HuH-7.5 (cell line): Measurements from ENCODE around the gene CNOT3.

ENCODE experiments used
- DNase-seq: peaks from one replicate; pipeline ENCODE4 v3.0.0; 2011; ENCODE audit warnings: low spot score

The CNOT3 gene

DNA sequence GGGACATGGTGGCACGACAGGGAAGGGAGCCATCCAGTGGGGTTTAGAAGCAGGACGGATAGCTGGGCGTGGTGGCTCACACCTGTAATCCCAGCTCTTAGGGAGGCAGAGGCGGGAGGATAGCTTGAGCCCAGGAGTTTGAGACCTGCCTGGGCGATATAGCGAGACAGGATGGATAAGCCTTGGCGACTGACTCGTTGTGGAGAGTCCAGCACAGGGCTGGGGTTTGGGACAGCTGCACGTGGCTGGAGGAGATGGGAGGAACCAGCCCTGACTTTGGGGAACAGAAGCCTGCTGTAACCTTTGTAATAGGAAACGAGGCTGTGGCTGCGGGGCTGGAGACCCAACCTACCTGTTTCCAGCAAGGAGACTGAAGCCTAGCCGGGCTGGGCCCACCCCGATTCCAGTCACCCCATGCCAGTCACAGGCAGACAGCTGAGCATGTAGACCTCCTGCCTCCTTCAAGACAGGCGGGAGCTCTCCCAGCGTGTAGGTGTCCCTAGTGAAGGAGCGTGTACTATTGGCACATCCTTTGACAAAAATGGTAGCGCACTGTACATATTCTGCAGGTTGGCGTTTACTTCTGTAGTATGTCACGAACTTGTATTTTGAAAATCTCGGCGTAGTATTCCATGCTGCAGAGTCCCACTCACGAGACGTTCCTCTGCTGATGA is 13.9 kb downstream of the CNOT3 start:
- no peak for DNase-seq

DNA sequence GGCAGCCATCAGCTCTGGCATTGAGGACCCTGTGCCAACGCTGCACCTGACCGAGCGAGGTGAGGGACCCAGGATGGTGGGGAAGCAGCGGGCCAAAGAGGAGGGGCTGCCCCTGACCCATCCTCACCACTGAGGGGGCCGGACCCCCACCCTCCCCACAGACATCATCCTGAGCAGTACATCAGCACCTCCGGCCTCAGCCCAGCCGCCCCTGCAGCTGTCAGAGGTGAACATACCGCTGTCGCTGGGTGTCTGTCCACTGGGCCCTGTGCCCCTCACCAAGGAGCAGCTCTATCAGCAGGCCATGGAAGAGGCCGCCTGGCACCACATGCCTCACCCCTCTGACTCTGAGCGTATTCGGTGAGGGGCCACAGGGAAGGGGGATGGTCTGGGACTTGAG is 14.7 kb downstream of the CNOT3 start:
- DNase-seq, result no peak

DNA sequence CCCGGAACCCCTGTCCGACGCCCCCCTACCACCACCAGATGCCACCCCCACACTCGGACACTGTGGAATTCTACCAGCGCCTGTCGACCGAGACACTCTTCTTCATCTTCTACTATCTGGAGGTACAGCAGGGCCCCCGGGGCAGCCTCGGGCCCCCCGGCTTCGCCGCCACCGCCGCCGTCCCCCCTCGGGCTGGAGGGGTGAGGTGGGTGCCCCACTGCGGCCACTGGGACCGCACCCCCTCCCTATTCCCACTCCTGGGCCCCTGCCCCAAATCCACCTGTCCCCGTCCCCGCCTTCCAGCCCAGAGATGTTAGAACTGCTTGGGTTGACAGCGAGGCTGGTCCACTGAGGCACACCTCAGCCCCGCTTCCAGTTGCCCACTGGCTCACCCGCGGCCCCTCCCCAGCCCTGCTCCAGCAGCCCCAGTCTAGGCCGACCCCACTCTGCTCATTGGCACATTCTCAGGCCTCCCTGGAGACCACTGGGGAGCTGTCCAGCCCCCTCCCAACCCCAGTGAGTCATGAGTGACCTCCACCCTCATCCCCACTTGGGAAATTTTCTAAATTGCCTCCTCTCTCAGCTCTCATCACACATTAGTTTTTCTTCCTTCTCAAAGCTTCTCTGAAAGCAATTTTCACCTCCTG is 15.4 kb downstream of the CNOT3 start:
- DNase-seq, result no peak

DNA sequence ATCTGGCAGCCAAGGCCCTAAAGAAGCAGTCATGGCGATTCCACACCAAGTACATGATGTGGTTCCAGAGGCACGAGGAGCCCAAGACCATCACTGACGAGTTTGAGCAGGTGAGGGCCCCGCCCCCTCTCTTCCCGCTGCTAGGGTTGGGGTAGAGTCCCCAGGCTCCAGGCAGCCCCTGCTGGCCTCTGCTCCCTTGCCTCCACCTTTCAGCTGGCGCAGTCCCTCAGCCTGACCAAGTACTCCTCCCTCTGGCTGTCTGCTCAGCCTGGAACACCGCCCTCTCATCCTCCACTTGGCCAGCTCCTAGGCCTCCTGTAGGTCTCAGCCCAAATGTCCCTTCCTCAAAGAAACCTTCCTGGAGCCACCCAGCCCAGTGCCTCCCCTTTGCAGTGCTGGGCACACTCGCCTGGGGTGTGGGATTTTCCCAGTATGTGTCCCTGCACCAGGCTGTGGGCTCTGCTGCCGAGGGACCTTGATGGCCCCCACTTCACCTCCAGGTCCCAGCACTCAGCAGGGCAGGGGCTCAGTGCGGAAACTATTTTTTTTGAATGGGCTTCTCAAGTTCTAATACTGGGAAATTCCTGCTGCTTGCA is 16.3 kb downstream of the CNOT3 start:
- DNase-seq, result no peak

DNA sequence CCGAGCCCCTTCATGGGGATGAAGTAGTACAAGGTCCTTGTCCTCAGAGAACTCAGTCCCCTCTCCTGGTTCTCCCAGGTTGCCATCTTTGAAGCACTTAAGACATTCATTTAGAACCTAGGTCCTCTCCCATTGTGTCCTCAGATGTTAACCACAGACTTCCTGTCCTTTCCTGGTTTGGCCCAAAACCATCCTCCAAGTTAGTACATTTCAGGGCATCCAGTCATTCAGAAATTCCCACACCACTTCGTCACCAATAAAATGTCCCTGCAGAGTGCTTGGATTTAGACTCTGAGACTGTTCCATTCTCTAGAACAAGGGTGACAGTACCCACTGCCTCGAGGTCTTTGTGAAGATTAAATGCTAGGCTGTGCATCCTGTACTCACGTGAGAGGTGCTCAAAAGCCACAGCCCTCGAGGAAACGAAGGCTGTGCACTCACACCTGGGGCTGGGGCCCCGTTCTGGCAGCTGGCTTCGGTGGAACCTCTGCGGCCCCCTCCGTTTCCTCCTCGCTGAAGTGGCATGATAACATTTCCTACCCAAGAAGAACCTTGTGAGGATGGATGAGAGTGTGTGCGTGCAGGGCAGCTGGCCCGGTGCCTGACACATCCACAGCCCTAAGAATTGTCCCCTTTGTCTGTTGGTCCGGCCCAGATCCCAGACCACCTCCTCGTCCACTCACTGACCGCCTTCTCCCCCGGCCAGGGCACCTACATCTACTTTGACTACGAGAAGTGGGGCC is 17.2 kb downstream of the CNOT3 start:
- DNase-seq, result no peak

DNA sequence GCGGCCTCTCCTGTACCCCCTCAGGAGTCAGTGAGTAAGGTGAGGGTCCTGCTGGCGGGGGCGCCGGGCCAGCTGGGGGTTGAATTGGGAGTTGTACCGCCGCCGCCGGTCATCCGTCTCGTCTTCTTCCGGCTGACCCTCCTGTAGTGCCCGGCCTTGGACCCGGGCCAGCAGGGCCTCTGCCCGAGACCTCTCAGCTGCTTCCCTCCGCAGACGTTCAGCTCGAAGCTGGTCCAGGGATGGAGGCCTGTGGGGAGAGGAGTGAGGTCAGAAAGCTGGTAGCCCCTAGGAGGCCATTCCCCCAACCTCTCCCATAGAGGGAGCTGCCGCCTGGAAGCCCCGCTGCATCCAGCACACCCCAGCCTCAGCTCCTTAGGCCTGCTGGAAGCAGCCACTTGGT is 18.1 kb downstream of the CNOT3 start:
- no peak for DNase-seq

DNA sequence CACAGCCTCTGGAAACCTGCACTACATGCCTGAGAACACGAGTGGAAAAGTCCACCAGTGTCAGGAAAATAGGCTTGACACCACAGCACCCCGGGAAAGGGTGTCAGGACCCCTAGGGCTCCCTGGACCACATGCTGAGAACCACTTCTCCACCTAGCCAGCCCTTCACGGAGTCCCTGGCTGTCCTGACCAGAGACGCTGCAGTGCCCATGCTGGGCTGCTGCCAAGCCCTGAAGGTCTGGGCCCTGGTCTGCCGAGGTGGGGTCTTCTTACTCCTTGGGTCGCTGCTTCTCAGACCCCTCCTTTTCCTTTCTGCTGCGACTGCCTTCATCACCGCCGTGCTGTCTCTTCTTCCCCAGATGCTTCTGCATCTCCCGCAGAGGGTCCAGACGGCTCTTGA is 18.9 kb downstream of the CNOT3 start:
- no peak for DNase-seq

DNA sequence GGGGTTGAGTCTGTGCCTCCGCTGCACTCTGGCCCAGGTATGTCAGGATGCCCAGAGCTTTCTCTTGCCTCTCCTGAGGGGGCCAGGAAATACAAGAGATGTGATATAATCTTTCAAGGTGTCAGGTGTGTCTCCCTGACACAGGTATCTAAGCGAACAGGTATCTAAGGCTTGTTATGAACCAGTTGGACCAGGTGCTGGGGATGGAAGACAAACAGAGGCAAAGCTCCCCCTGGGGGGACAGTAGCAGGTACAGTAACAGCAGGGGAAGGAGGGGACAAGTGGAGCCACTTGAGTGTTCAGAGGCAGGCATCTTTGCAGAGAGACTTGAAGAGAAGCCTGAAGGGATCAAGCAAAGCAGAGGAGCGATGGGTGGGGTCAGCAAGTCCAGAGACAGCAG is 19.4 kb downstream of the CNOT3 start:
- no peak for DNase-seq

DNA sequence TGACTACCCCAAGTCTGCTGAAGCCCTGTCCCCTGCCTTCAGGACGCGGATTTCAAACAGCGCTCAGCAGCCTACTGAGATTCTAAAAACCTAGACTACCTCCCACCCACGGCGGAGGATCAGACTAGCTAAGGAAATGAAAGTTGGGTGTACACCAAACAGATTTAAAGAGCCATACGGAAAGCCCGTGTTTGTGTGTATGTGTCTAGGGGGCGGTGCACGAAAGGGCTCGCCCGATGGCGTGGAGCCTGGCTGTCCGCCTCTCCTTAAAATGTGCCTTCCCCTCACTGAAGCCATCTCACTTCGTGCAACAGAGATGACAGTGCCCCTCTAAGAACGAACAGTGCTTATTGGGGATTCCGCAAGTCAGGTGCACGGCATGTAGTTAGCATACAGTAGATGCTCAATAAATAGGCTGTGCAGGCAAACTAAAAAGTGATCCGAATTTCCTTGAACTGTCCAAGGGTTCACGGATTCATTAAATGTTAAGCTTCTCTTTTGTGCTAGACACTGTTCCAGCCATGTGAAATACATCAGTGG is 21.3 kb downstream of the CNOT3 start:
- DNase-seq, result no peak

DNA sequence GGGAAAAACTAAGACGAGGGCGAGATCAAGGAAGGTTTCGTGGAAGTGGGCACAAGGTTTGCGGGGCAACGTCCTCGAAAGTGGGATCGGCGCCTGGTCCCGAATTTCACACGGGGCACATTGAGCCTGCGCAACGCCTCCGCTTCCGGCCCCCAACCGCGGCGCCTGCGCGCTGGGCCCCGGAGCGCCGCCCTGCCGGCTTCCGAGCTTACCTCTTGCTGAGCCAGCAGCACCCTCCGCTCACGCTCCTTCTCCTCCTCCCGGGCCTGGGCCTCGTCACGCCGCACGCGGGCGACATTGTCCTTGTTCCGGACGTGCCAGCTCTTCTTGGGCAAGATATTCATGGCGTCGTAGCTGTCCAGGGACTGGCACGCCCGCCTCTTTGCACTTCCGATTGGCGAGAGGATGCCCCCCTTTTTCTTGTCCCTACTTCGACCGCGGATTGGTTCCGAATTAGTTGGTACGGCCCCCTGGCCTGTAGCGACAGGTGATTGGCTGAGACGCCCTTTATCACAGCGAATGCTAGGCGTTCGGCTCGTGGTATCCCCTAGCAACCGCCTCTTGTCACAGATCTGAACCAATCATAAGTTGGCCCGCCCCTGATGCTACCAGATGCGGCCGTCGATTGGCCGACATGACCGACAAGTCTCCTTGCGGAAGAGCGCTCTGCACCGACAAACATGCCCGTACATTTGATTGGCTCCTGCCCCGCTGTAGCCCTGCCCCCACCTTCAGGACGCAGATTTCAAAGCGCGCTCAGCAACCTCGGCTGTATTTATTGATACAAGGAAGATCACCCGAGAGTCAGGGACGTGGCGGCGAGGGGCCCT is 22.0 kb downstream of the CNOT3 start, which contains the start of gene LENG1:
LENG1 (minus strand) TSS at position 370 of the 830 bp plus-strand sequence; CDS start at position 344, 26 bp downstream.
- peak; percentile 100 for DNase-seq

DNA sequence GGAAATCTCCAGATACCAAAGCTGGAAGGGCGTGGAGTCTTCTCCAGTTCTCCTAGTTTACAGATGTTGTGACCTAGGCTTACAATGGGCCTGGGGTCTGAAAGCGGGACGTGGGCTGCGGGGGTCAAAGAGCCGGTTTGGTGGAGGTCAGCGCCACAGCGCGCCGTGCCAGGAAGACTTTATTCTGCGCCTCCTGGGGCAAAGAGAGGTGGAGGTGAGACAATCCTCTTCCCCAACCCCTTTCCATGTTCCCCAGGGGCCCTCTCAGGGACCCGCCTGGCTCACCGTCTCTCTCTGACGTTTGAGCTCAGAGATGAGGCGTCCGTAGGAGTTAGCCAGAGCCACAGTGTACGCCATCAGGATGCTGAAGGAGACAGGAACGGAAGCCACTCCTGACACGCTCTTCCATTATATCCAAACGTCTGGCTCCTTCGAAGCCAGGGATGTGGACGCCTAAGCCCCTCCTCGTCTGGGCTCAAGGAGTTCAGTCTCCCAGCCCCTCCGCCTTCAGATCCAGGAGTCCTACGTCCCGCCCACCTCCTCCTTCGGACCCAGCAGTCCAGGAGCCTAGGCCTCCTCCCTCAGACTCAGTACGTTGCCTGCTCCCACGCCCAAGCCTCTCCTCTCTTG is 22.7 kb downstream of the CNOT3 start:
- no peak for DNase-seq

DNA sequence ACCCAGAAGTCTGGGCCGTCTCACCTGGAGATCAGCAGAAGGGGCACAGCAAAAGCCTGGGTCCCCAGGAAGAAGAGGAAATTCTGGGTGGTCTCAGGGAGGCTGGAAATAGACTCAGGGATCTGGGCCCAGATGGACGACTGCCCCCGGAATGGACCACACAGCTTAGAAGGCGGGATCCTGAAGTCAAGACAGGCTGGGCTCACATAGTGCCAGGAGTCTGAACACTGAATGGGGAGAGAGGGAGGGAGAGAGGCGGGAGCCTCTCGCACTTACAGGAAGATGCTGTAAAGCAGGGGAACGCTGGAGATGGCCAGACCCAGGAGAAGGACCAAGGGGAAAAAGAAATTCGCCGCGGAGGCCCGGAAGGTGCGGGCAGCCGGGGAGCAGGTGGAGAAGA is 23.3 kb downstream of the CNOT3 start:
- DNase-seq, result no peak

DNA sequence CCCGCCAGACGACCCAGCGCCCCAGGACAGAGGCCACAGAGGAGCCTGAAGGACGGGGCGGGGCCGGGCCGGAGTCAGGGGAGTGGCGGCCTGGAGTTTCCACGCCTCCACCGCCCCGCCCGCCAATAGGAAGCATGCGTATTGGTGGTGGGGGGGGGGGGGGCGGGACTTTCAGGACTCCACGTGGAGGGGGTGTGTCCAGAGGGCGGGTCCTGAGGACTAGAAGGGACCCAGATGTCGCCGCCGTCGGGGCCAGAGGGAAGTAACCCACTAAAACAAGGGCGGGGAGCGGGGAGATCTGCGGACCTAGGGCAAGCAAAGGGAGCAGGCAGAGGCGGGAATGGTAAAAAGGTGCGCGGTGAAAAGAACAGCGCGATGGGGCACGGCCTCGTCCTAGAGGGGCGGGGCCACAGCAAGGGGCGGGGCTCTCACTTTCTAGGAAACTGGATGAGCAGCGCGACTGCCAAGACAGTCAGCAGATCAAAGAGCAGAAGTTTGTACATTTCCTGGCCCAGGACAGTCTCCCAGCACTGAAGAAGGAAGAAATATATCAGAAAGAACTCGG is 24.8 kb downstream of the CNOT3 start:
- no peak for DNase-seq

DNA sequence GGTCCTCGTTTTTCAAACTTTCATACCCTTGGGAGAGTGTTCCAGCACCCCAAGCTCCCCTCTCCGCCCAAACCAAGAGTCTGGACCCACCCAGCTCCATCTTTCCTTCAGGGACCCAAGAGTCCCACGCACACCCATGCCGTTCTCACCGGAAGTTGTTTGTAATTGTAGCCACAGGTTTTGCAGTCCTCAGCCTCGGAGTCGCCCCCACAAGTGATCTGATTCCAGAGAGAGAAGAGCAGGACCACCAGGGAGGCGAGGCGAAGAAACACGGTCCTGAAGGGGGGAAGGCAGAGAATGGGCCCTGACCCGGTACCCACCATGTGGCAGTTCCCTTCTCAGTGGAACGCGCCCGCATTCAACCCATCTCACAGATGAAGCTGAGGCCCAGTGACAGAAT is 25.3 kb downstream of the CNOT3 start:
- DNase-seq, result no peak

DNA sequence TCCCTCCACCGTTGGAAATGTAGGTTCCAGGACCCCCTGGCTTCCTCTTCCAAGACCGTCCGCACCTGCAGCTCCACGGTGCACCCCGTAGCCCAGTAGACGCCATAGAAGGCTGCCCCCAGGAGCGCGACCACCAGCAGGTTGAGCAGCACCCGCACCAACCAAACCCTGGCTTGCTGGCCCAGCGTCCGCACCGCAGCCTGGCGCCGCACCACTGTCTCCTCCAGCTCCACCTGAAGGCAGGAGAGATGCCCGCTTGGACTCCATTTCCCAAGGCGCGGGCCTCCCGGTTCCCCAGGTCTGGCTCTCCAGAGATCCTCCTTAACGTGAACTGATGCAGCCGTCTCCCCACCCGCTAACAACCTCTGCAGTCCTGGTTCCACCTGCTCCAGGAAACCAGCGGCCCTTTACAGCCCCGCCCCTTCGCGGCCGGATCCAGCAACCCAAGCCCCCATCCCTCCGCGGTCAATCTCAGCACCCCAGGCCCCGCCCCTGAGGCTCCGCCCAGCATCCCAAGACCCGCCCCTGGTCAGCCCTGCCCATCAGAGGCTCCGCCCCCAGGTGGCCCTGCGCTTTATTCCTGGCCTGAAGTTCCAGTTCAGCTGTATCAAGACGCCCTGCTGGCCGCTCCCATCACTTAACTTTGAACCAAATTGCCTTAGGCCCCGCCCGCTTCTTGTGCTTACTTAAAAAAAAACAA is 27.0 kb downstream of the CNOT3 start:
- no peak for DNase-seq

DNA sequence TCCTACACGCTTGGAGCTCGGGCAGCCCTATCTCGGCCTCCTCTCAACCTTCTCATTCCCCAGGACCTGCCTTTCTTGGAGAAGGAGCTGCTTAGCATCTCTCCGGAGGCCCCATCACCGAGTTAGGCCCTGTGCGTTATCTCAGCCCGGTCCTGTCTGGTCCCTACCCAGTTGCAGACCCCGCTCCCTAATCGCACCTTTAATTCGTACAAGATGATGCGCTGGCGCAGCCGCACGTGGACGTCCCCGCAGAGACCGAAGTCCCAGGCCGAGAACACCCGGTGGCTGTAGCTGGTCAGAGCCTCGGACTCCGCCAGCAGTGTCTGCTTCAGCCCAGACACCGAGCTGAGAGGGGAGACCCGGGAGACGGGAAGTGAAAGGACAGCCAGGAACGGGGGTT is 27.7 kb downstream of the CNOT3 start:
- DNase-seq, result no peak

DNA sequence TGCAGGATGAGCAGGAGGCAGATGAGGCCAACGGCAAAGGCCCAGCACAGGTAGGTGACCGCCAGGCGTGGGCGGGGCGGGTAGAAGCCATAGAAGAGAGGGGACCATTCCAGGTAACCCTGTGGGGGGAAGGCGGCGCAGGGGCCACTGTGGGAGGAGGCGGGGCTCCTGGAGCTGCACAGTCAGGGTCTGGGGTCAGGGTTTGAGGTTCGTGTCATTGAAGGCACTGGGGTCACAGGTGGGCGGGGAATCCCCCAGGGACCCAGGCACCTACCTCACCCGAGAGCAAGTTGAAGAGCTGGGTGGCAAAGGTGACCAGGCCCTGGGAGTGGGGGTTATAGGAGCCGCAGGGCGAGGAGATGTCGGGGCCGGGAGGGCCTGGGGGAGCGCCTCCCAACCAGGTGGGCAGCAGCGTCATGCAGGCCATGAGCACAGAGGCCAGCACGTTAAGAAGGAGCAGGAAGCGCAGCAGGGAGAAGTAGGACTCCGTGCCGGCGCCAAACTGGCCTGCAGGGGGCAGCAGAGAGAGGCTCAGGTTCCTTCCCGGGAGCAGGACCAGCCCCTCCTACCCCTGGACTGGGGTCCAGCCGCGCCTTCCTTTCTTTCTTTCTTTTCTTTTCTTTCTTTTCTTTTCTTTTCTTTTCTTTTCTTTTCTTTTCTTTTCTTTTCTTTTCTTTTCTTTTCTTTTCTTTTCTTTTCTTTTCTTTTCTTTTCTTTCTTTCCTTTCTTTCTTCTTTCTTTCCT is 30.8 kb downstream of the CNOT3 start:
- DNase-seq, result peak; percentile 95

DNA sequence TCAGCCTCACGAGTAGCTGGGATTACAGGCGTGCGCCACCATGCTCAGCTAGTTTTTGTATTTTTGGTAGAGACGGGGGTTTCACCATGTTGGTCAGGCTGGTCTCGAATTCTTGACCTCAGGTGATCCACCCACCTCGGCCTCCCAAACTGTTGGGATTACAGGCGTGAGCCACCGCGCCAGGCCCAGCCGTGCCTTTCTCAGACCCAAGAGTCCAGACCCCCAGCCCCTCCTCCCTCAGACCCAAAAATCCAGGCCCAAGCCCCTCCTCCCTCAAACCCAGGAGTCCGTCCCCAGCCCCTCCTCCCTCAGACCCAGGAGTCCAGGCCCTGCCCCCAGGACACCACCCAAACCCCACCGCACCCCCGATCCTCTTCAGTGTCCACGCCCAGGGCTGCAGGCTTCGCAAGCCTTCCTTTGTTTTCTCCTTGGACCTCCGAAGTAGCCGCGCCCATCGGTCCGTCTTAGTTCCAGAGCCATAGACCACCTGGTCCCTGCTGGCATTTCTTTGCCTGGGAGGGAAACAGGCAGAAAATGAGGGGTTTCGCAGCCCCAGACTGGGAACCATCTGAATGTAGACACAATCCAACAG is 31.7 kb downstream of the CNOT3 start:
- DNase-seq, result no peak
